GM21825 (cell line): ENCODE measurements around the gene DLX4.

Source experiments
- ATAC-seq: cut with Tn5 transposase; IDR thresholded peaks from one replicate; pipeline ENCODE4 v1.9.1; 2021; ENCODE audit warnings: mild to moderate bottlenecking, moderate library complexity; ENCODE audit not compliant: unreplicated experiment

Gene DLX4

DNA sequence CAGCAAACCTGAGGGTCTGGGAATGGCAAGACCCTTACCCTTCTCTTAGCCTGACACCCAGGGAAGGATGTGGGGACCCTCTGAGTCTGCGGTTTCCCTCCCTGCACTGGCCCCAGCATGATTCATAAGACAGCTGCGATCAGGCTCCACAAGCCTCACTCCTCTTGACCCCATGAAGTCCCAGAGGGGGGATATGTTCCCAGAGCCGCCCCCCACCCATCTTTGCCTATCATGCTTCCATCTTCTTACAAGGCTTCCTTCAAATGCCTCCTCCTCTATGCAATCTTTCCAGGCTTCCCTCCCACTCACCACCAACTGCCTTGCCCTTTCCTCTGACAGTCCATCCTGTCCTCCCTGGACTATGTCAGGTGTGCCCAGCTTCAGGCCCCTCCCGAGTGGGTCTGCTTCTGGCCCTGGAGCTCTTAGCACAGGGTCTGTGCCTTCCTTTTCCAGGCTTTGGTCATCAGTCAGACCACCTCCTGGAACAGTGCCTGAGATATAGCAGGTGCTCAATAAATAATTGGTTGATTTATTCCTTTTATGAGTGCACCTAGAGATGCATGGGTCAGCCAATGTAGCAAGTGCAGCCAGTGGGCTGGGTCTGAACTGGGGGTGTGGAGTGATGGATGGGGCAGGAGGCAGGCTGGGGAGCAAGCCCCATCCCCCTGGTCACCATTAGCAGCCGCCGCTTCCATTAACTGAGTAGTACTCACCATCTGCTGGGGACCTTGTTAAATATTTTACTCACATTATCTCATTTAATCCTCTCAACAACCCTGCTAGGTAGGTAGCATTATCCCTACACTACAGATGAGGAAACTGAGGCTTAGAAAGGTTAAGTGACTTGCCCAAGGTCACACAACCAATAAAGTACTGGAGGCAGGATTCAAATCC, 17.7 kb downstream of the DLX4 start:
- ATAC-seq: no peak

DNA sequence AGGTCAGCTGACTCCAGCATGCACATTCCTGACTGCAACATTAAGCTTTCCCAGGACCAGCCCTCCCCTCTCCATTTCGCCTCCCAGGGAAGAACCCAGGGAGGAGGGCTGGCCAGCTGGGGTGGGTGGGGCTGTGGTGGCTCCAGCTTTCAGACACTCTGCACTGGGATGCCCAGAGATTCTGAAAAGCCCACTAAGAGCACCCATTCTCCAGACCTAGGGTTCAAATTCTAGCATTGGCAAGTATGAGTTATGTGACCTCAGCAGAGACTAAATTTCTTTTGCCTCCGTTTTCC, 18.2 kb downstream of the DLX4 start:
- no peak for ATAC-seq

DNA sequence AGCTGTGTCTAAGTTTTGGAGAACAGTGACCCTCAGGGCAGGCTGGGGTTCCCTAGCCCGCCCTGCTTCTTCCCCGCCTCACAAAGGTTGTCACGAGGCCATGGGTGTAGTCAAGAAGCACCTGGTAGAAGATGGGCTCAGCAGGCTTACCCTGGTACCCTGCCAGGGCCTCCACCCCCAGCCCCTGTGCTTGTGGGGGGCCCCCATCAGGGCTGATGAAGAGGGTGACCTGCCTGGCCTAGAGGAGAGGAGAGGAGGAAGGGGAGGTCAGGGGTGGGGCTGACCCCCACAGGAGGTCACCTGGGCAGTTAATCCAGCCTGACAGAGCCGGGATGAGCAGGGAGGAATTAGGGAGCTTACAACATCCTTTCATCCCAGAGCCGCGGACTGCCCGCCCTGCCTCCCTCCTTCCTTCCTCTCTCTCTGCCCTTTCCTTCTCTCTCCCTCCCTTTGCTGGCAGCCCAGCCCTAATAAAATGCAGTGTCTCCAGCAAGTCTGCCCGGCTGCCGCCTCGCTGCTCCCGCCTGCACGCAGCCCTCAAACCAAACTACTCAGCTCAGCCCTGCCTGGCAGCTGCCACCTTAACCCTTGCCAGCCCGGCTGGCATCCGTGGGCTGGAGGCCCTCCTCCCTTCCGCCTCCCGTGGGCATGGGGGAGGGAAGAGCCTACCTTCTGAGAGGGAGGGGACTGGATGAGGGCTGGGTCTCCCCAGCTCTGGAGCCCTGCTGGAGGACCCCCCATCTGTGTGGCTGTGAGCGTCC, 18.9 kb downstream of the DLX4 start:
- no peak for ATAC-seq

DNA sequence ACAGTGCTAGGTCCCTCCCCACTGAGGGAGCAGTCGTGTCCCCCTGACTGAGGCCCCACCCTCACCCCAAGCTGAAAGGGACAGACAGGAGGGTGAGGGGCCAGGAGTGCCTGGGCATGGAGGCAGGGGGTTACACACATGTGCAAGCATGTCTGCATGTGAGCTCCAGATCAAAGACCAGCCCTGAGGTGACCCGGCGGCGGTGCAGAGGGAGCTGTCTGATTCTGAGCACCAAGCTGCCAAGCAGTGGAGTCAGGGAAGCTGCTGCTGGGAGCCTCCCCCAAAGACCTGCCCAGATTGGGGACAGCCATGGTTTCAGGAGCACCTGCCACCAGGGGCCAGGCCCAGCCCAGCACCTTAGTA, 20.5 kb downstream of the DLX4 start:
- no peak for ATAC-seq

- ATAC-seq: no peak
Measured at GRCh38 chr17:49990331-49990730, 21.3 kb downstream of the DLX4 start.

DNA sequence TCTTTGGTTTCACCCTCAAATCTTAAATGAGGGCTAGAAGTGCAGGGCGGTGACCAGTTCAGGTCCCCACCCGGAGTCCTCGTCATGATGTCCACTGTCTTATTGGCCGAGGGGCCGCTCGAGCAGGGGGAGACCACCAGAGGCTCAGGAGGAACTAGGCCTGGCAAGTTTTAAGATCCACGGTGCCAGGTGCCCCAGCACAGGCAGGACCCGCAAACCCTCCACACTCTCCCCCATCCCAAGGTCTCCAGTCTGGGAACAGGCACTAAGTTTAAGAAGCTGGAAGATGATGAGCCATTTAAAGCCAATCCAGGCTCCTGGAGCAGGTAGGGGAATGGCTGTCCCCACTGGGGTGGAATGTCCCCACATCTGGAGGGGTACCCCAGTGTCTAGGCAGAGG, 21.9 kb downstream of the DLX4 start:
- ATAC-seq: no peak

DNA sequence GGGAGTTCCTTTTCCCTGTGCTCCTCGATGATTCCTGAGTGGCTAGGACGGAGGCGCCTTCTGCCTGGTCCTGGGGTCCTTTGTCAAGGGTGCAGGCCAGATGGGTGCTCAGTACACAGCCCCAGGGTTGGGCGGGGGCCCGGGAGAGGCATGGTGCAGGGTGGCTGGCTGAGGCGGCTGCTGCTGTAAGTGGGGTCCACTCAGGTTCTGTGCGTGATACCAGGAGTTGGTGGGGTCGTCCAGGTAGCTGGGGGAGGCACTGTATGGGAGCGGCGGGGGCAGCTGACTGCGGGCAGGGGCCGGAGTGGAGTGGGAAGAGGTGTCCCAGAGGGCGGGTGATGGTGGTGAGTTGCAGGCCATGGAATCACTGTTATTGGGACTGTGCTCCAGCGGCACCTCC, 22.4 kb downstream of the DLX4 start:
- no peak for ATAC-seq

GRCh38 chr17:49992191-49992932, 23.4 kb downstream of the DLX4 start:
- ATAC-seq: no peak

- ATAC-seq: no peak
Measured at GRCh38 chr17:49992933-49993422, 24.0 kb downstream of the DLX4 start.

DNA sequence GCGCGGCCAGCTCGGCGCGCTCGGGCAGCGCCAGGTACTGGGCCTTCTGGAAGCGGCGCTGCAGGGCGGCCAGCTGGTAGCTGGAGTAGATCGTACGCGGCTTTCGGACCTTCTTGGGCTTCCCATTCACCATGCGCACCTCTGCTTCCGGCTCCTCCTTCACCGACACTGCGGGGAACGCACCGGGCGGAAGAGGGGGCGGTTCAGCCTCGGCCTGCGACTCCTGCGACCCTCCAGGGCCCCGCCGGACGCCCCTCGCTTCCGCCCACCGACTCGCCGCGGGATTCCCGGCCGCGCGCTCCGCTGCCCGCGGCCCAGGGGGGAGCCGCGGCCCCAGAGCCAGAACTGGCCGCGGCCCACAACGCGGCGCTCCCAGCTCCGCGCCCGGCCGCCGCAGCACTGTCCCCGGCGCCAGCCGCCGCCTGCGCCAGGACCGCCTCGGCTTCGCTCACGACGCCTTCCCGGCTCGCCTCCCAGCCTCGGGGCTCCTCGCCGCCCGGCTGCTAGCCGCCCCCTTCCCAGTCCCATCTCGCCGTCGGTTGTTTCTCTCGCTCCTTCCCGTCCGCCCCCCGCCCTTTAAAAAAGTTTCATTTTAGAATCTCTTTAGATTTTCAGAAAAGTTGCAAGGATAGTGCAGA, 24.6 kb downstream of the DLX4 start:
- ATAC-seq: no peak

DNA sequence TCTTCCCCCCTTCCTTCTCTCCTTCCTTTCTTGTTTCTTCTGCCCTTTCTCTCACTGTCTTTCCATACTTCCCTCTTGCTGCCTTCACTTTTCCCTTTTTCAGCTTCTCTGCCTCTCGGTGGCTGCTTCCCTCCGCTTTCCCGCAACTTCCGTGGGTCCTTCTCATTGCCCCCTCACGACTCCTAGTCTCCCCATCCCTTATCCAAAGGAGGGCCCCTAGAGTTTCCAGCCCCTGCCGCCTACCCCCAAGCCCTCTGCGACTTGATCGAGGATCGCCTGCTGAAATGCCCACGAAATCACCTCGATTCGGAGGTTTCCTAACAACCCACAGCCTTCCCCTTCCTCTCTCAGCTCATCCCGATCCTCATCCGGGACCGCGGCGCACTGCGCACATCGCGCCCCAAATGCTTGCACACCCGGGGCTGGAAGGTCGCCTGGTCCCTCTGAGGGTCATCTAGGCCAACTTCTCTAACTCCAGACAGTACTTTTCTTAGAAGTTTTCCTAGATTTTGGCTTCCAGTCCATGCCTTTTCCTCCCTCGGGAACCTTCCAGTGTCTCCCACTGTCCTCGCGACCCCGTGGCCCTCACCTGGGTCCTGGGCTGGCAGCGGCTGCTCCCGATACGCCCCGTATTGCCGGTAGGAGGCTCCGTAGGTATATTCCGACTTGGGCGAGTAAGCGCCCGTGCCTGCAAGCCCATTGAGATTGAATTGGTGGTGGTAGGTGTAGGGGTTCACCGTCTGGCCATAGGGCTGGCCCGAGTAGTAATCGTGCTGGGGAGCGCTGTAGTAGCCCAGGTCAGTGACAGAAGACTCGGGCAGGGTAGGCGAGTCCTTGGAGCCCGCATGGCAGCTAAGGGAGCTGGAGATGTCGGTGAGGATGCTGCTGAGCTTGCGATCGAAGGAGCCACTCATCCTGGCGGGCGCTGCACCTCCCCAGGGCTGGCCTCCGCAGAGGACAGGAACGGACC, 25.4 kb downstream of the DLX4 start:
- ATAC-seq: no peak

- ATAC-seq: no peak
Measured at GRCh38 chr17:49995055-49995738, 26.2 kb downstream of the DLX4 start, which contains the start of gene DLX3. TSS of gene DLX3 (minus strand) at chr17:49995224. CDS start at chr17:49994998, 226 bp downstream.

DNA sequence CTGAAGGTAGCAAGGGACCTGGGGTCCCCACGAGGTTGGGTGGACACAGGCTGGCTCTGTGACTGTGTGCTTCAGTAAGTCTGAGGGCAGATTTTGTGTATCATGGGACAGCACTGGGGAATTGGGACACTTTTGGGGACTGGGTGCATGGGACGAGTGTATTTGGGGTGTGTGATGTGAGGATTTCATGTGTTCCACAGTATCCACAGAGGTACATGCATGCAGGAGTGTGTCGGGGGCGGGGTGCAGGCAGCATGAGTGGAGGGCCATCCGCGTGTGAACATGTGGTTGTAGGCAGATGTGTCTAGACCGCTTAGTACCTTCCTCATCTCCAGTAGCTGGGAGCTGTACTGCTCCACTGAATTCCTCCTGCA, 27.1 kb downstream of the DLX4 start:
- no peak for ATAC-seq

- no peak for ATAC-seq
Measured at GRCh38 chr17:49996495-49997300, 27.7 kb downstream of the DLX4 start.

DNA sequence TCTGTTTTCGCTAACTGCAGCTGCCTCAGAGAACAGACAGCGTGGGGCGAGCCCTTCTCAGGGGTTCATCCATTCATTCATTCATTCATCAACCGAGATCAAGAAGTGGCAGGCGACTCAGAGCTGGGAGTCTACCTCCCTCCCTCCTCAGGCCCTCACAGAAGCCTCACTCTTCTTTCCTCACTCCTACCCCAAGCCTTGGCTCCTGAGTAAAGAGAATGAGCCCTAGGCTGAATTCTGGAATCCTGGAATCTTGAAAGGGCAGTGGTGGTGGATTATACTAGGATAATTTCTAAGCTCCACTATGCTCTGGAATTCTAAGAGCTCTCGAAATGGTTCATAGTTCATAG, 28.3 kb downstream of the DLX4 start:
- ATAC-seq: no peak

DNA sequence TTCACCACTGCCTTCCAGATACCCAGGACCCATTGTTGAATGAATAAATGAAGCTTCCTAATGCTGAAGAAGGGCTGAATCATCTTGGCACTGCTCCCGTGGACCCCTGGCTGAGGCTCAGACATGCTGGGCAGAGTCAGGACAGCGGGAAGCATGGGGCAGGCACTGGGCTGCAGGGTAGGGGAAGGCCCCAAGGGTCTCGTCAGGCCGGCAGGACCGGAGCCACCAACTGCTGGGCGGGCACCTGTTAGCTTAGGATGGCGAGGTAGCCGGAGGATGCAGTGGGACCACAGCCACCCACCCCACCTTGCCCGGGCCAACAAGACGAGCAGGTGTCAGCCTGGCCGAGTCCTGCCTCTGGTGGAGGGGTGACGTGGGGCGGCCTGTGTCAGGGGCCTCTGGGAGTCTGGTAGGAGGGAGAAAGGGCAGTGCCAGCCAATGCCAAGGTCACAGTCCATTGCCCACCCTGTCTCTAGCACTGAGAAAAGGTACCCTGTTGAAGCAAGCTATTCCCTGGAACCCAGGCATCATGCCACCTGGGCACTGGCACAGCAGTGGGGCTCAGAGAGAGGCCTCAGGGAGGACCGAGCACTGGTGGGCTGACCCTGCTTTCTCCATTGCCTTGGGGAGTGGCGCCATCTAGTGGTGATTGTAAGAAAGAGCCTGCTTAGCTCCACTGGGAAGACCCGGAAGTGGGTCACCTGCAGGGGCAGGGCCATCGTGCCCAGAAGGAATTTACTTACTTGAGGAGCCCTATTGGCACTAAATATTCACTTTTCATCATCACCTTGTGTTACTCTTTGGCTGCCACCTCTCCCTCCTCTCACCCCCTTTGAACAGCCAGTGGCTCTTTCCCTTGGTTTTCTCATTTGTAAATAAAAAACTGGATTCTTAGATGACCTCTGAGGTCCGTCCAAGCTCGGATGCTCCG, 29.0 kb downstream of the DLX4 start:
- ATAC-seq: peak; percentile 62

DNA sequence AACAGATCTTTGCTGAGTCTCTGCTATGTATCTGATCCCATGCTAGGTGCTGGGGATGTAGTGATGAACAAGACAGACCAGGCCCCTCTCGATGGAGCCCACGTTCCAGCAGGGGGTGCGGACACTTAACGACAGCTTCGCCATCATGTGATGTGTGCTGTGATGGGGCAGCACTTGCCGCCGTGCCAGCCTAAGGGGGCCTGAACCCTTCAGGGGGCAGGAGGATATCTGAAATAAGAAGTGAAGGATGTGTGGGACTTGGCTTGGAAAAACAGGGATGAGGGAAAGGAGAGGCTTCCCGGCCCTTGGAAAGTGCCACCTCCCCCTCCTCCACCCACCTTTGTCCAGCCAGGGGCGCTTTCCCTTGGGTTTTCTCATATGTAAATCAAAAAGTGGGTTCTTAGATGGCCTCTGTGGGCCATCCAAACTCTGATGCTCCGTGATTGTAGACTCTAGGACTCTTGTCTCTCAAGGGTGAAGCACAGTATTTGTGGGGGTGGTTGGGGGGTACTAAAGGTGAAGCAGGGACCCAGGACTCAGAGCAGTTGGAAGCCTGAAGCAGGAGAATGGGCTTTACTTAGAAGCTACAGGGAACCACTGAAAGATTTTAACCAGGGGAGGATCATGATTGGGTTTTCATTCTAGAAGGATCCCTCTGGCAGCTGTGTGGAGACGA, 30.0 kb downstream of the DLX4 start:
- no peak for ATAC-seq
